Measurements from ENCODE around the gene PGS1. TPM values are rescaled to one million over a fixed set of nuclear protein-coding genes. Genes with fewer than 3 reads are reported as not detected.

PGS1 gene
- polyA plus RNA-seq, 1 donor: 29.7 TPM

Other genes starting within 250 kb of the PGS1 start
- gene TMC6, start 249.9 kb upstream of the PGS1 start, polyA plus RNA-seq (ENCODE audit: insufficient read length): 46.2 TPM
- gene TMC8, start 247.9 kb upstream of the PGS1 start, polyA plus RNA-seq (ENCODE audit: insufficient read length): 3.7 TPM
- gene C17orf99, start 232.3 kb upstream of the PGS1 start, polyA plus RNA-seq (ENCODE audit: insufficient read length): 1.4 TPM
- gene SYNGR2, start 210.1 kb upstream of the PGS1 start, polyA plus RNA-seq (ENCODE audit: insufficient read length): 134 TPM
- 19.7 TPM for gene TK1, start 191.6 kb upstream of the PGS1 start, polyA plus RNA-seq (ENCODE audit: insufficient read length)
- gene AFMID, start 191.3 kb upstream of the PGS1 start, polyA plus RNA-seq (ENCODE audit: insufficient read length): 40.0 TPM
- gene BIRC5, start 164.4 kb upstream of the PGS1 start, polyA plus RNA-seq (ENCODE audit: insufficient read length): 13.6 TPM
- gene TMEM235, start 147.0 kb upstream of the PGS1 start, polyA plus RNA-seq (ENCODE audit: insufficient read length): not detected
- 14.4 TPM for gene SOCS3, start 18.6 kb upstream of the PGS1 start, polyA plus RNA-seq (ENCODE audit: insufficient read length)
- 3.3 TPM for gene DNAH17, start 198.7 kb downstream of the PGS1 start, polyA plus RNA-seq (ENCODE audit: insufficient read length)